ENCODE measurements around the gene NARF. TPM values are rescaled to one million over a fixed set of nuclear protein-coding genes. Genes with fewer than 3 reads are reported as not detected.

The NARF gene
- total RNA-seq, 1 experiment from 2014 or later, result 24.9 TPM

DNA sequence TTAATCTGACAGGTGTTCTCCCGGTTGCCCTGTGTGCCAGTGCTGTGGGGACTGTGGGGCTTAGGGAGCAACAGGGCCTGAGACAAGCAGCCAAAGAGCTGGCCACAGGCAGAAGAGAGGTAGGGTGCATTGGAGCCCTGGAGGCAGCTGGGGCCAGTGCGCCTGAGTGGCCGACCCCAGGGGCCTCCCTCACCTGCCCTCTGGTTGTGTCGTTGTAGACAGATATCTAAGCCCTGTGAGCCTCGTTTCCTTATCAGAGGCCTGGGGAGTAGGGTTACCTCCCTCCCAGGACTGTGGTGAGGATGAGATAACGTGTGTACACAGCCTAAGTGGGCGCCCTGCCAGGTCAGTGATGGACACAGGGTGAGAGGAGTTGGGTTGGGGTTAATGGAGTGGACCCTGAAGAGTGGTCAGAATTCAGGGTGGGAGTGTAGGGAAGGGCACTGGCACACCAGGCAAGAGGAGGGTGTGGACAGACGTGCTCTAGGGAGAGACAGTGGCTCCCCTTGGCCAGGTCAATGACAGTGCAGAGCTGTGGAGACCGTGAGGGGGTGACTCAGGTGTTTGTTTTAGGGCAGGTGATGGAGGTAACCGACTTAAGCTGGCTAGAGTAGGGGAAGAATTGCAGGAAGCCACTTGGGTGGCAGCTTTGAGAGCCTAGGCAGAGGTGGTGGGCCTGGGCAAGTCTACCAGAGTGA is 3.4 kb downstream of the NARF start:
- in situ Hi-C loops (cut with HindIII; ENCODE audit: low pct_unique_long_range_greater_than_20kb, low sequenced_read_pairs), result no loop called here
- DNase-seq (ENCODE audit: low read depth), result no peak

DNA sequence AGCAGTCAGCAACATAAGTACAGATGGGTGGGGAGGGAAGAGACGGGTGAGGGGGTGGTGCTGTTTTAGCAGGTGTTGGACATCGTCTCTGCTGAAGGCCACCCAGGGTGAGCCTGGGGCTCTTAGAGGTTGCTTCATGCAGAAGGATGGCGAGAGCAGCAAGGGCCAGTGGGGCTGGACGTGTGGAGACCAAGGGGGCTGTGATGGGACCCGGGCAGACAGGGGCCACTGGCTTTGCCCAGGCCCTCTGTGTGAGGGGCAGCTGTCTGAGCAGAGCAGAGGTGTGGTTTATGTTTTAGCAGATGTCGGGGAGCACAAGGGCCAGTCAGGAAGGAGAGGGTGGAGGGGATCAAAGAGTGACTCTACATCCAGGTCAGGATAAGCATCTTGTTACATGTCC is 4.8 kb downstream of the NARF start:
- in situ Hi-C loops (cut with HindIII; ENCODE audit: low pct_unique_long_range_greater_than_20kb, low sequenced_read_pairs), result no loop called here
- DNase-seq (ENCODE audit: low read depth), result no peak

DNA sequence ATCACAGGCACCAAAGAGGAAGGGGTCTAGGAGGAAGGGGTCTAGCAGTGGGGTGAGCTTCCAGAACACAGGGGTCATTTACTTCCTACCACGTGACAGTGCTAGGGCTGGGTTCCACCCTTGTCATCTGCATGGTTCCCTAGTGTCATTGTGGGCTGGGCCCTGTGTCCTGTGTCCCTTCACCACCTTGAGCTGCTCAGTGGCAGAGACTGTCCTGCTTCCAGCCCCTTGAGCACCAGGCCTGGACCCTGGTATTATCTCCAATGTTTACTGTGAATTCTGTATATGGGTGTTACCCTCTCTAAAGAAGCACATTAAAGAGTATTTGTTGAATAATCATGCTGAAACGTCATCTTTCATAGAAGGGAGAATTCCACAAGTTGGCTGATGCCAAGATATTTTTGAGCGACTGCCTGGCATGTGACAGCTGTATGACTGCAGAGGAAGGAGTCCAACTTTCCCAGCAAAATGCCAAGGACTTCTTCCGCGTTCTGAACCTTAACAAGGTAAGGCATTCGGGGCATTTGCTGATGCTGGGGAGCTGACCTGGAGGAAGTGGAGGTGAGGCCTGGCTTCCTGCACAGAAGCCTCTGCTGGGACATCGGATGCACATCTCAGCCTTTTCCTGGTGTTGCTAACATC is 5.5 kb downstream of the NARF start:
- no peak for DNase-seq (ENCODE audit: low read depth)
- in situ Hi-C loops (cut with HindIII; ENCODE audit: low pct_unique_long_range_greater_than_20kb, low sequenced_read_pairs), result no loop called here

DNA sequence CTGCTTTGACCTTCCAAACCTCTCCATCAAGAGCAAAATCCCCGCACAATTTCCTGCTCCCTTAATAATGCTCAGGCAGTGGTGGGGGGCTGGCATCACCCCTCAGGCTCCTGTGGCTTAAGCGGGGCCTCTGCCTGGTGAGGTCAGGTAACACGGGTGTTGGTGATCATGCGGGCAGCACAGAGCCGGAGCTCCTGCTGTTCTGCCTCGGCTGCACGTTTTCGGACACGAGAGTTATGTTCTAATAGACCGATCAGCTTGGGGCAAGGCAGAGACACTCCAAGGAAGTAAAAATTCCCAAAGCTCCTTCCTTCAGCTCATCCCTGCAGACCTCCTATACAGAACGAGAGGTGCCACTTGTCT is 6.0 kb downstream of the NARF start:
- in situ Hi-C loops (cut with HindIII; ENCODE audit: low pct_unique_long_range_greater_than_20kb, low sequenced_read_pairs), result no loop called here
- DNase-seq (ENCODE audit: low read depth), result no peak

DNA sequence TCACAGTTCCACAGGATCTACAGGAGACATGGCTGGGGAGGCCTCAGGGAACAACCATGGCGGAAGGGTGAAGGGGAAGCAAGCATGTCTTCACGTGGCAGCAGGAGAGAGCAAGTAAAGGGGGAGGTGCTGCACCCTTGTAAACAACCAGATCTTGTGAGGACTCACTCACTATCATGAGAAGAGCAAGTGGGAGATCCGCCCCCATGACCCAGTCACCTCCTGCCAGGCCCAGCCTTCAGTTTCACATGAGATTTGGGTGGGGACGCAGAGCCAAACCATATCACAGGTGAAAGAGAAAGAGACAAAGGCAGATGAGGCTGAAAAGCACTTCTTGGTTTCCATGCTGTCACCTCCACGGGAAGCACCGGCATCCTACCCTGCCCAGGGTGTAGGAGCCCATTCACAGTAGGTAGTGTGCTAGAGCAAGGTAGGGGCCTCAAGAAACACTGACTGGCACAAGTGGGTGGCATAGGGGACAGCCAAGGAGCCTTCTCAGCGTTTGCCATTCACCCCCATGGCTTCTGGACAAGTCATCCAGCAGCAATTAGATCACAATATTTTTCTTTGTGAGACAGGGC is 6.6 kb downstream of the NARF start:
- in situ Hi-C loops (cut with HindIII; ENCODE audit: low pct_unique_long_range_greater_than_20kb, low sequenced_read_pairs), result no loop called here
- no peak for DNase-seq (ENCODE audit: low read depth)

DNA sequence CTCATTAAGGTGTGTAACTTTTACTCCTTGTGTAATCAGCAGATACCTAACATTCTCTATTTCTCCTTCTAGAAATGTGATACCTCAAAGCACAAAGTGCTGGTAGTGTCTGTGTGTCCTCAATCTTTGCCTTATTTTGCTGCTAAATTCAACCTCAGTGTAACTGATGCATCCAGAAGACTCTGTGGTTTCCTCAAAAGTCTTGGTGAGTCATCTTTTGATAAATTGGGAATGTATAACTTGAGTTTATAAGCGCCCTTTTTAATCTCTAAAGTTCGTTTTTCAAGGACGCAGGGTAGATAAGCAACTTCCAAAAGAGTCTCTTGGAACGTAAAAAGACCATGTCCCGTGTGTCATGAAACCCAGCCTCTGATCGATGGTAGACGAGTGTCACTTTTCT is 10.2 kb downstream of the NARF start:
- DNase-seq (ENCODE audit: low read depth), result no peak
- in situ Hi-C loops (cut with HindIII; ENCODE audit: low pct_unique_long_range_greater_than_20kb, low sequenced_read_pairs), result no loop called here

DNA sequence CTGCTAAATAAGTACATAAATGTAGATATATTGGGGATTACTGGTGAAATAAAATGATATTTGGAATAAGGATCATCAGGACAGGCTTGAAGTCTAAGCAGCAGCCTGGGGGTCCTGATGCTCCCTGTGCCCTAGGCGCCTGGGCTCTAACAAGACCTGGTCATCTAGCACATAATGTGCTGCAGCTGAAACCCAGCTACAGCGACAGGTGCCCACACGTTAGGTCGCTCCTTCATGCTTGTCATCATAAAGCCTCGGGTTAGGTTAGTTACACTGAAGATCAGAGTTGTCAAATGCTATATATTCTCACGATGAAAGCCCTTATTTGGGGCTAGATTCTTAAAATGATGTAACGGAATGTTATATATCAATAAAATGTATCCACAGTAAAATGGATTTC is 11.5 kb downstream of the NARF start:
- no peak for DNase-seq (ENCODE audit: low read depth)
- in situ Hi-C loops (cut with HindIII; ENCODE audit: low pct_unique_long_range_greater_than_20kb, low sequenced_read_pairs), result no loop called here

DNA sequence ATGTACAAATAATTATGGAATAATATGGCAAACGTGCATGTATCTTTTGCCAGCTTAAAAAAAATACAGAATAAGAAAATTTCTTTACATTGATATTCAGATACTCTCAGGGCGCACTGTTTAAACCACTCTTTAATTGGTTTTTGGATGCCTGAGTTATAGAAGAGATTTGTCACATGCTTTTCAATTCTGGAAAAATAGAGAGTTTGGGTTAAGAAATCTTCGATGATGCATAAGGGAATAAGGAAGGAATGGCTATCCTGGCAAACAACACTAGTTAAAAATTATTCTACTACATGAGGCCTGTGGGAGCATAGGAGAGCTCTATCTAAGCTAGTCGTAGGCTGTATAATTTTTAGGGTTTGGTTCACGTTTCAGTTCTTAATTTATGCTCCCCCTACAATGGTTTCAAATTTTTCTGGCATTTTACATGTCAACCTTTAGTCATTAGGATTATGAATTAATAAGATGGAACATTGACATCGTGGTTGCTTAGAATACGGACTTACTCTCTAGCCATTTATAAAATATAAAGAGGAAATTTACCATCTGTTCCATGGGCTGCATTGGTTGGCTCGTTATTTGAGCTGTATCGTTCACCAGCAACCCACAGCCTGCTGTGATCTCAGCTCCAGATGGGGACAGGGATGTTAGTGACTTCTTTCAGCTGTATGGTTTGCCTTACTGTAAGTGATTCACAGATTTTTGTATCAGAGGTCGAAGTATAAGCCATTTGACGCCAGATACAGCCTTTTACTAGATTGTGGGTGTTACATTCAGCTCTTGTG is 15.9 kb downstream of the NARF start:
- no peak for DNase-seq (ENCODE audit: low read depth)
- in situ Hi-C loops (cut with HindIII; ENCODE audit: low pct_unique_long_range_greater_than_20kb, low sequenced_read_pairs), result no loop called here

DNA sequence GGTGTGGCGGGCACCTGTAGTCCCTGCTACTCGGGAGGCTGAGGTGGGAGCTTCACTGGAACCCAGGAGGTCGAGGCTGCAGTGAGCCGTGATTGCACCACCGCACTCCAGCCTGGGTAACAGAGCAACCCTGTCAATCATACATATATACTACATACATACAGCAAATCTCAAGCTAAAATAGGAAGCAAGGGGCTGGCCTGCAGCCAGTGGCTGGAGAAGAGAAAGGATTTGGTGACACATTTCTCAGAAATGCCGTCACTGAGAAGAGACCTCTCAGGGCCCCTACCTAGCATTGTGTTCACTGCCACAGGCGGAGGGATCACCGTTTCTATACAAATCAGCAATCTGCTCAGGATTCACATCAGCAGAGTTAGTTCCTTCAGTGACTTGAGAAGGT is 16.9 kb downstream of the NARF start:
- no peak for DNase-seq (ENCODE audit: low read depth)
- in situ Hi-C loops (cut with HindIII; ENCODE audit: low pct_unique_long_range_greater_than_20kb, low sequenced_read_pairs), result no loop called here

DNA sequence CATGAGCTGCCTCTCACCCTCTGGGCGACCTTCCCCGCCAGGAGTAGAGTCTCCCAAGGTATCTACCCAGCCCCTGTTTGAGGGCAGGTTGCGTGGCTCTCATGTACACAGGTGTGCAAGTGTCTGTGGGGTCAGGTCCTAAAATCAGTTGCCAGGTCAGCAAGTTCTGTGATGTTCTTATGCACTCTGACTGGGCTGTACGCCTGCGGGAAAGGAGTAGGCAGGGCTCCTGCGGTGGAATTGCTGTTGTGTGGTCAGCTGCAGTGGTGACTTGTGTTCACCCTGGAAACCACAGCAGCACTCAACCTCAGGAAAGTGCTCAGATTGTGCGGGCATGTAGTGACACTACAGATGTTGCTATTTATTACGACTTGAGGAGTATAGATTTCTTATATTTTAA is 19.4 kb downstream of the NARF start:
- in situ Hi-C loops (cut with HindIII; ENCODE audit: low pct_unique_long_range_greater_than_20kb, low sequenced_read_pairs), result no loop called here

DNA sequence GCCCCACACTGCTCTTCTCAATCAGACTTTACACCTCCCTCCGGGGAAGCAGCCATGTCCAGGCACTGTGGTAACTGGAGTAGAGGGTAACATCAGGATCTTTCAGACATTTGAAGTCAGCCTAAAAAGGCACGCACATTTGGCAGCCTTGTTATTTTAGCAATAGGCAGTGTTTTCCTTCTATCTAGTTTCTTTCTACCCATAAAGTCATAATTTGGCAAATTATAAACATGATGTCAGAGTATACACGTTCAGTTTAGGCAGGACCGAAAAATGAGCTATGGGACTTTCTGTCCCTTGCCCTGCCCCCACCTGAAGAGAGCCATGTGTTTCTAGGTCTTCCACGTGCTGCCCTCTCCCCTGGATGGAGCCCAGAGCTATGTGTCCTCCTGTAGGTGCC is 21.1 kb downstream of the NARF start:
- in situ Hi-C loops (cut with HindIII; ENCODE audit: low pct_unique_long_range_greater_than_20kb, low sequenced_read_pairs), result no loop called here
- DNase-seq (ENCODE audit: low read depth), result no peak

More for the DNA sequence above, 19.4 kb downstream of the NARF start:
- DNase-seq (ENCODE audit: low read depth), result no peak

DNA sequence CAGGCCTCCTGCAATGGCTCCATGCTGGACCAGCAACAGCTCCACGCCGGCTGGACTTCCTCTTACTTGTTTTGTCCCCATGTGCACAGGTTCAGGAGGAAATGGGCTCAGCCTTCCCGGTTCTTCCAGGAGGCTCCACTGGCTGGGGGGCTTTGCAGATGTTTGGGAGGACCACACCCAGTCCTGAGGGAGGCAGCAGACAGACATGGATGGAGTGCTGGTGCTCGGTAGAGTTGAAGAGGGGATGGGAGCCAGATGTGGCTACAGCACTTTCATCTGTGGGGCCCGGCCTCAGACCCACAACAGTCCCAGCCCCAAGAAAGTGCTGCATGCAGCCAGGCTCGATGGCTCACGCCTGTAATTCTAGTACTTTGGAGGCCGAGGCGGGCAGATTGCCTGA is 21.8 kb downstream of the NARF start:
- in situ Hi-C loops (cut with HindIII; ENCODE audit: low pct_unique_long_range_greater_than_20kb, low sequenced_read_pairs), result no loop called here

DNA sequence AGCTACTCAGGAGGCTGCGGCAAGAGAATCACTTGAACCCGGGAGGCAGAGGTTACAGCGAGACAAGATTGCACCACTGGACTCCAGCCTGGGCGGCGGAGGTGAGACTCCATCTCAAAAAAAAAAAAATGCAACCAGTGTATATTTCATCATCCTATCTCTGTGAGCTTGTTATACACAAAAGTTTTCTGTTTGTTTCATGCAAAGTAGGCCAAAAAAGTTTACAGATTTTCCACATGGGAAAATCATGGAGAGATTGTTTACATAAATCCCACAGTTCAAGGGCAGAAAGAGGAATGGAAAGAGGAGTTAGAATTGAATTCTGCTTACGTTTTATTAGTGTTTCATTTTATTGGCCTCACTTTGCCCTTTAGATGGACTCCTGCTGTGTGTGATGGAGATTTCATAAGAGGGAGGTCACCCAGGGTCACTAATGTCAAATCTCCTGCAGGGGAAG is 24.7 kb downstream of the NARF start:
- in situ Hi-C loops (cut with HindIII; ENCODE audit: low pct_unique_long_range_greater_than_20kb, low sequenced_read_pairs), result no loop called here
- DNase-seq (ENCODE audit: low read depth), result no peak

More for the DNA sequence above, 21.8 kb downstream of the NARF start:
- DNase-seq (ENCODE audit: low read depth), result no peak

DNA sequence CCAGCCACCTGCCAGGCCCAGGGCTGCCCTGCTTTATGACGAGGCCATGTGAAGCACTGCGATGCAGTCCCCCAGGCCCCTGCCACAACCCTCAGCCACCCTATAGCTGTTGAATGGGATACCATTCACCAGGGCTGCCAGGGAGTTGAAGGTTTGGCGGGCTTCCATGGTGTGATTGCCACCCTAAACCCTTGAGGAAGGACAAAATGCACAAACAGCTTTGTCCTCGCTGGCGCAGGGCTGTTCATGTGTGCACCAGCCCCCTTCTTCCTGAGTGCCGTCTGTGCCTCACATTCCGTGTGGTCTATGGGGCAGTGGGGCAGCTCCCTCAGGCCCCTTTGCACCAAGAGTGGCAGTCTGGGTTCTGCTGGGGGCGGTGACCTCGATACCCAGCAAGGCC is 25.3 kb downstream of the NARF start:
- in situ Hi-C loops (cut with HindIII; ENCODE audit: low pct_unique_long_range_greater_than_20kb, low sequenced_read_pairs), result no loop called here
- no peak for DNase-seq (ENCODE audit: low read depth)

DNA sequence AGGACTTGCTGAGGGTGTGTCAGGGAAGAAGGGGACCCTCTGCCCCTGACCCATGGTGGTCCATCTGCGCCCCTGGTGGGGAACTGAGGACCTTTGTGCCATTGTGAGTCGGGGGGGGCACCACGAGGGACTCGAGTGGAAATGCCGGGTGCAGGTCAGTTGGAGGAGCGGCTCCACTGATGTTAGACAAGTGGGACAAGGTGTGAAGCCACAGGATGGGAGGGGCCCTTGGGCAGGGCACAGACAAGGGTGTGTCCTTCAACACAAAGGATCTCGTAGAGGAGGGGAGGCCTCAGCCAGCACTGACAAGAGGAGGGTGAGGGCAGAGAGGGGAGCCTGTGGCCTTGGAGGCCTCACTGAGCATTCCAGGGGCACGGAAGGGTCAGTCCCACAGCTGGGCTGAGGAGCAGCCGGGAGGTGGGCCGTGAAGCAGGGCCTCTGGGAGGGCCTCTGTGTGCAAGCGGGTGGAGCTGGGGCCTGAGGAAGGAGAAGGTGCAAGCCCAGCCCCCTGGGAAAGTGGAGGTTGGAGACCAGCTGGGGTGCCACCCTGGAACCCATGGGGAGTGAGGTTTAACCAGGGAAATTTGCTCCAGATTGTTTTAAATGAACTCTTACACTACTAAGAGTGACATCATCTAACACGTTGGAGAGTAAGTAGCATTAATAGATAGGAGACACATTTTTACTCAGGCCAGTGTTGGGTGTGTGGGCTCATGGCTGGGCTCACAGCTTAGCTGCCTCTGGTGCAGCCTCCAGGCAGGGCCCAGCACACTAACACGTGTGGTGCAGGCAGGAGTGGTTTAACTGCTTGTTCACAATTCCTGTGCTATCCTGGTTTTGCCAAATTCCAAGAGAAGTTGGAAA is 27.9 kb downstream of the NARF start:
- no peak for DNase-seq (ENCODE audit: low read depth)
- in situ Hi-C loops (cut with HindIII; ENCODE audit: low pct_unique_long_range_greater_than_20kb, low sequenced_read_pairs), result no loop called here

DNA sequence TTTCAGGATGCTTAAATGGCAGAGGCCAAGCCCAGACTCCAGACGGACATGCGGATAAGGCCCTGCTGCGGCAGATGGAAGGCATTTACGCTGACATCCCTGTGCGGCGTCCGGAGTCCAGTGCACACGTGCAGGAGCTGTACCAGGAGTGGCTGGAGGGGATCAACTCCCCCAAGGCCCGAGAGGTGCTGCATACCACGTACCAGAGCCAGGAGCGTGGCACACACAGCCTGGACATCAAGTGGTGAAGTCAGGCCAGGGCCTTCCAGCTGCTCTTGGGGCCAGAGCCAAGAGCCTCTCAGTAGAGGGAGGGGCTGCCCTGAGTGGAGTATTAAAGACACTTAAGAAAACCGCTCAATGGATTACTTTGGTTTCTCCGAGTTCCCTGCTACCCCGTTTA is 29.4 kb downstream of the NARF start:
- in situ Hi-C loops (cut with HindIII; ENCODE audit: low pct_unique_long_range_greater_than_20kb, low sequenced_read_pairs), result no loop called here
- DNase-seq (ENCODE audit: low read depth), result no peak

DNA sequence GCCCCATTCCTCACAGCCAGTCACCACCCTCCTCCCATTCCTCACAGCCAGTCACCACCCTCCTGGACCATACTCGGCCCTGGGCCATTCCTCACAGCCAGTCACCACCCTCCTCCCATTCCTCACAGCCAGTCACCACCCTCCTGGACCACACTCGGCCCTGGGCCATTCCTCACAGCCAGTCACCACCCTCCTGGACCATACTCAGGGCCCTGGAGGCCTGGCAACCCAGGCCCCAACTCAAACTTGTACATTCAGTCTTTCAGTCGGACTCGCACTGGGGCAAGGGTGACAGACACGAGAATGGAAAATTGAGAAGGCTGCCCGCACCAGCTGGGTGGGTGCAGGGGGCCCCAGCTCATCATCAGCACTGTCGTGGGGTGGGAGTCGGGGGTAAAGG is 30.6 kb downstream of the NARF start:
- DNase-seq (ENCODE audit: low read depth), result no peak
- in situ Hi-C loops (cut with HindIII; ENCODE audit: low pct_unique_long_range_greater_than_20kb, low sequenced_read_pairs), result no loop called here

DNA sequence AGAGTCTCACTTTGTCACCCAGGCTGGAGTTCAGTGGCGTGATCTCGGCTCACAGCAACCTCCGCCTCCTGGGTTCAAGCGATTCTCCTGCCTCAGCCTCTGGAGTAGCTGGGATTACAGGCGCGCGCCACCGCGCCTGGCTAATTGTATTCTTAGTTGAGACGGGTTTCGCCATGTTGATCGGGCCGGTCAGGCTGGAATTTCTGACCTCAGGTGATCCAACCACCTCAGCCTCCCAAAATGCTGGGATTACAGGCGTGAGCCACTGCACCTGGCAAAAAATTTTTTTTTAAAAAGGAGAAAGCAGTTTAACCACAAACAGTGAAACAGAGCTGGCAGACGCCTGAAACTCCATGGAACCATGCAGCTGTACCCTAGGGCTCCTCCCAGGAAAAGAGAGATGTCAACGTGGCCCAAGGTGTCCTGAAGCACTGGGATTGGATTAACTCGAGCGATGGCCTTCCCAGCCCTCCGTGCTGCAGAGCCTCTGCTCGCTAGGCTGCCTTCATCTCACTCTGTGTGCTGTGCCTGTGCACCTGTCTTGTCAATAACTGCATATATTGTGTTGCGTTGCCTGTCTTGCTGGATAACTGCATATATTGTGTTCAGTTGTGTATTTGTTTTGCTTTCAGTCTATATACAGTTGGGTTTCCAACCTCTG is 31.4 kb downstream of the NARF start:
- in situ Hi-C loops (cut with HindIII; ENCODE audit: low pct_unique_long_range_greater_than_20kb, low sequenced_read_pairs), result no loop called here
- DNase-seq (ENCODE audit: low read depth), result no peak

Data from Caki2 (cell line).